HTERT RPE-1 (cell line): ENCODE measurements around the gene CCR4.
"Not testable (repeated sequence)": the region's sequence is repeated elsewhere in the genome, so short reads cannot be mapped to it uniquely, and the experiment has no call there.

ENCODE experiments used
- in situ Hi-C: fragments of 300-500 bp; cut with MboI; formaldehyde crosslinking; loops from 4 replicates; pipeline ENCODE4 v1.14.3; 2020; ENCODE audit warnings: low sequenced_read_pairs

Gene CCR4

GRCh38 chr3:32951410-32951811 lies at the start of gene CCR4:
CCR4 (plus strand) TSS chr3:32951644; CDS start chr3:32953423, 1,779 bp downstream.
- in situ Hi-C loops, result no loop called here

- in situ Hi-C loops, result not testable (repeated sequence)
Observed at GRCh38 chr3:32902887-32903371, 48.5 kb upstream of the CCR4 start.

GRCh38 chr3:32903953-32904352 lies 47.5 kb upstream of the CCR4 start:
- in situ Hi-C loops, result no loop called here

- in situ Hi-C loops, result no loop called here
Observed at GRCh38 chr3:32909999-32910398, 41.4 kb upstream of the CCR4 start.

- in situ Hi-C loops, result no loop called here
Observed at GRCh38 chr3:32910954-32911353, 40.5 kb upstream of the CCR4 start.

GRCh38 chr3:32912046-32912445 lies 39.4 kb upstream of the CCR4 start:
- in situ Hi-C loops, result no loop called here

- in situ Hi-C loops, result no loop called here
Observed at GRCh38 chr3:32913790-32914446, 37.5 kb upstream of the CCR4 start.

- in situ Hi-C loops, result no loop called here
Observed at GRCh38 chr3:32919920-32920319, 31.5 kb upstream of the CCR4 start.

GRCh38 chr3:32922078-32922477 lies 29.4 kb upstream of the CCR4 start:
- in situ Hi-C loops, result no loop called here

- in situ Hi-C loops, result no loop called here
Observed at GRCh38 chr3:32930161-32930560, 21.3 kb upstream of the CCR4 start.

GRCh38 chr3:32931273-32931672 lies 20.2 kb upstream of the CCR4 start:
- in situ Hi-C loops, result not testable (repeated sequence)

- in situ Hi-C loops, result no loop called here
Observed at GRCh38 chr3:32934150-32934742, 17.2 kb upstream of the CCR4 start.

- in situ Hi-C loops, result no loop called here
Observed at GRCh38 chr3:32937331-32937730, 14.1 kb upstream of the CCR4 start.

- in situ Hi-C loops, result not testable (repeated sequence)
Observed at GRCh38 chr3:32939531-32940284, 11.7 kb upstream of the CCR4 start.

GRCh38 chr3:32940726-32941125 lies 10.7 kb upstream of the CCR4 start:
- in situ Hi-C loops, result no loop called here

GRCh38 chr3:32945136-32945535 lies 6.3 kb upstream of the CCR4 start:
- in situ Hi-C loops, result no loop called here

- in situ Hi-C loops, result not testable (repeated sequence)
Observed at GRCh38 chr3:32945598-32945997, 5.8 kb upstream of the CCR4 start.

GRCh38 chr3:32946973-32947788 lies 4.3 kb upstream of the CCR4 start:
- in situ Hi-C loops, result no loop called here

- in situ Hi-C loops, result no loop called here
Observed at GRCh38 chr3:32947789-32948238, 3.6 kb upstream of the CCR4 start.

- in situ Hi-C loops, result no loop called here
Observed at GRCh38 chr3:32948625-32949445, 2.6 kb upstream of the CCR4 start.
